Keratinocyte (primary cell): ENCODE measurements around the gene ZNF438.

Source experiments
- EZH2 ChIP-seq: IDR thresholded peaks from one replicate; pipeline ENCODE4 v1.6.1; 2012; ENCODE audit warnings: inconsistent platforms, mild to moderate bottlenecking, low read length, moderate library complexity
- TF ChIP-seq, protein P1 (sequence below), 3 experiments: IDR thresholded peaks in 1 of 3; conservative IDR thresholded peaks in 1 of 3; optimal IDR thresholded peaks in 1 of 3; 2 replicates in 2 of 3; 3 replicates in 1 of 3; pipeline versions ENCODE3 to v1.5.1; 2011; ENCODE audit warnings: low read length in 3 of 3, mild to moderate bottlenecking in 3 of 3, moderate library complexity in 2 of 3, control low read depth in 1 of 3, inconsistent platforms in 1 of 3; ENCODE audit not compliant: insufficient read depth in 2 of 3; ENCODE audit errors: extremely low read depth in 1 of 3

DNA sequence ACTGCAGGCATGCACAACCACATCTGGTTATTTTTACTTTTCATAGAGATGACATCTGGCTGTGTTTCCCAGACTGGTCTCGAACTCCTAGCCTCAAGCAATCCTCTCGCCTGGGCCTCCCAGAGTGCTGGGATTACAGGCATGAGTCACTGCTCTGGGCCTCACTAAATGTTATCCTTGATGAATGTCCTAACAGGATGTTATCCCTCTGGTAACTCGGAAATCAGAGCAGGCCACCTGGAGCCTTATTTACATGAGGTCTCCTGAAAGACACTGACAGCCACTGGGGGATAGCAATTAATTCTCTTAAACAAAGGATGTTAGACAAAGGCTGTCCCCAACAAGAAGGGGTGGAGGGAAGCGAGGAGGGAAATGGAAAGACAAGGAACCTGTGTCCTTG, 4.5 kb upstream of the ZNF438 start:
- TF ChIP-seq, protein P1, sequence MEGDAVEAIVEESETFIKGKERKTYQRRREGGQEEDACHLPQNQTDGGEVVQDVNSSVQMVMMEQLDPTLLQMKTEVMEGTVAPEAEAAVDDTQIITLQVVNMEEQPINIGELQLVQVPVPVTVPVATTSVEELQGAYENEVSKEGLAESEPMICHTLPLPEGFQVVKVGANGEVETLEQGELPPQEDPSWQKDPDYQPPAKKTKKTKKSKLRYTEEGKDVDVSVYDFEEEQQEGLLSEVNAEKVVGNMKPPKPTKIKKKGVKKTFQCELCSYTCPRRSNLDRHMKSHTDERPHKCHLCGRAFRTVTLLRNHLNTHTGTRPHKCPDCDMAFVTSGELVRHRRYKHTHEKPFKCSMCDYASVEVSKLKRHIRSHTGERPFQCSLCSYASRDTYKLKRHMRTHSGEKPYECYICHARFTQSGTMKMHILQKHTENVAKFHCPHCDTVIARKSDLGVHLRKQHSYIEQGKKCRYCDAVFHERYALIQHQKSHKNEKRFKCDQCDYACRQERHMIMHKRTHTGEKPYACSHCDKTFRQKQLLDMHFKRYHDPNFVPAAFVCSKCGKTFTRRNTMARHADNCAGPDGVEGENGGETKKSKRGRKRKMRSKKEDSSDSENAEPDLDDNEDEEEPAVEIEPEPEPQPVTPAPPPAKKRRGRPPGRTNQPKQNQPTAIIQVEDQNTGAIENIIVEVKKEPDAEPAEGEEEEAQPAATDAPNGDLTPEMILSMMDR (optimal IDR thresholded peaks at IDR 0.05 in 1 of 3, IDR thresholded peaks at IDR 0.05 in 1 of 3, conservative IDR thresholded peaks at IDR 0.05 in 1 of 3; ENCODE audit: extremely low read depth in 1 of 3, insufficient read depth in 2 of 3, low read length in 3 of 3), result no peak
- no peak for TF ChIP-seq EZH2
